IMR-90 (cell line): ENCODE data around the gene PHC3. TPM values are rescaled to one million over a fixed set of nuclear protein-coding genes. Genes with fewer than 3 reads are reported as not detected.

Experiments used
- ATAC-seq: fragments of 200-7000 bp; cut with Tn5 transposase; 2 replicates; pipeline ENCODE4 v1.9.1; 2020; ENCODE audit warnings: low read depth, mild to moderate bottlenecking, moderate library complexity
- BruUV-seq: library from RNA; stranded (reverse); fragments of 400-500 nt; replicated peaks from 2 replicates; lab custom pipeline; 2021; lab: Mats Ljungman, UMichigan
- CTCF ChIA-PET: fragments of 300-600 bp; formaldehyde crosslinking; extraction: SDS; loops from one replicate; lab custom pipeline; 2021; ENCODE audit warnings: antibody characterized with exemption; lab: Yijun Ruan, JAX
- POLR2A ChIA-PET: fragments of 300-600 bp; sonication (Branson Sonifier 250); formaldehyde crosslinking; loops from one replicate; lab custom pipeline; 2022; ENCODE audit warnings: antibody characterized with exemption; ENCODE audit not compliant: unreplicated experiment; lab: Charles Lee
- DNase-seq: peaks from one replicate; pipeline ENCODE4 v3.0.0; 2013
- H2AFZ ChIP-seq: replicated peaks from 2 replicates; pipeline ENCODE3; 2013; ENCODE audit warnings: low read length, mild to moderate bottlenecking; ENCODE audit not compliant: poor library complexity
- H2AK5ac ChIP-seq: 2 replicates; pipeline ENCODE4 v1.6.1; 2013; ENCODE audit warnings: low read depth, low read length, inconsistent platforms
- H2AK9ac ChIP-seq: replicated peaks from 2 replicates; pipeline ENCODE3; 2013; ENCODE audit warnings: mild to moderate bottlenecking, low read depth, low read length, moderate library complexity; ENCODE audit not compliant: poor library complexity
- H2BK120ac ChIP-seq: 2 replicates; pipeline ENCODE4 v1.6.1; 2013; ENCODE audit warnings: low read depth, low read length, inconsistent platforms
- H2BK15ac ChIP-seq: 3 replicates; pipeline ENCODE4 v1.6.1; 2013; ENCODE audit warnings: low read depth, low read length, inconsistent platforms
- H2BK20ac ChIP-seq: 2 replicates; pipeline ENCODE4 v1.6.1; 2013; ENCODE audit warnings: low read depth, mild to moderate bottlenecking, inconsistent platforms, low read length, moderate library complexity
- H2BK5ac ChIP-seq: 2 replicates; pipeline ENCODE4 v1.6.1; 2013; ENCODE audit warnings: mild to moderate bottlenecking, low read depth, low read length, inconsistent platforms; ENCODE audit not compliant: poor library complexity, severe bottlenecking
- H3K14ac ChIP-seq: replicated peaks from 2 replicates; pipeline ENCODE4 v1.6.1; 2013; ENCODE audit warnings: low read depth, low read length, inconsistent platforms
- H3K18ac ChIP-seq: 2 replicates; pipeline ENCODE4 v1.6.1; 2013; ENCODE audit warnings: low read depth, low read length, control low read depth
- H3K23ac ChIP-seq: 2 replicates; pipeline ENCODE4 v1.6.1; 2013; ENCODE audit warnings: low read depth, low read length, inconsistent platforms
- H3K27ac ChIP-seq: 2 replicates; pipeline ENCODE4 v1.5.1; 2013; ENCODE audit warnings: mild to moderate bottlenecking, control low read depth, low read length; ENCODE audit not compliant: insufficient read depth
- H3K27me3 ChIP-seq: 2 replicates; pipeline ENCODE4 v1.6.1; 2013; ENCODE audit warnings: low read length; ENCODE audit not compliant: control insufficient read depth, insufficient read depth
- H3K36me3 ChIP-seq: 2 replicates; pipeline ENCODE4 v1.6.1; 2013; ENCODE audit warnings: low read length, mixed read lengths; ENCODE audit not compliant: control insufficient read depth, insufficient read depth
- H3K4ac ChIP-seq: 2 replicates; pipeline ENCODE4 v1.6.1; 2013; ENCODE audit warnings: low read depth, low read length, inconsistent platforms
- H3K4me1 ChIP-seq: 2 replicates; pipeline ENCODE4 v1.6.1; 2013; ENCODE audit warnings: low read length, mixed read lengths; ENCODE audit not compliant: control insufficient read depth, insufficient read depth
- H3K4me2 ChIP-seq: 2 replicates; pipeline ENCODE4 v1.6.1; 2013; ENCODE audit warnings: low read depth, mild to moderate bottlenecking, control low read depth, low read length, moderate library complexity
- H3K4me3 ChIP-seq: 2 replicates; pipeline ENCODE4 v1.5.1; 2013; ENCODE audit warnings: low read depth, mild to moderate bottlenecking, control low read depth, low read length, moderate library complexity; ENCODE audit not compliant: insufficient read depth
- H3K56ac ChIP-seq: 2 replicates; pipeline ENCODE4 v1.6.1; 2013; ENCODE audit warnings: low read length, inconsistent platforms; ENCODE audit not compliant: insufficient read depth; ENCODE audit errors: extremely low read depth
- H3K79me1 ChIP-seq, 2 experiments: 2 replicates each; pipeline ENCODE4 v1.6.1; 2013; ENCODE audit warnings: low read length in 2 of 2, inconsistent platforms in 1 of 2, low read depth in 1 of 2
- H3K9ac ChIP-seq: 2 replicates; pipeline ENCODE4 v1.6.1; 2013; ENCODE audit warnings: low read depth, low read length, control low read depth
- H3K9me1 ChIP-seq: 2 replicates; pipeline ENCODE4 v1.6.1; 2013; ENCODE audit warnings: low read length, inconsistent platforms; ENCODE audit not compliant: insufficient read depth
- H3K9me3 ChIP-seq: 2 replicates; pipeline ENCODE4 v1.6.1; 2013; ENCODE audit warnings: low read length; ENCODE audit not compliant: control insufficient read depth, insufficient read depth
- H4K20me1 ChIP-seq: 2 replicates; pipeline ENCODE4 v1.6.1; 2013; ENCODE audit warnings: low read length, inconsistent platforms; ENCODE audit not compliant: insufficient read depth
- H4K5ac ChIP-seq: 2 replicates; pipeline ENCODE4 v1.6.1; 2013; ENCODE audit warnings: mild to moderate bottlenecking, low read depth, low read length, control low read depth
- H4K8ac ChIP-seq, 2 experiments: 2 replicates each; pipeline ENCODE4 v1.6.1; 2013; ENCODE audit warnings: low read depth in 2 of 2, low read length in 2 of 2, control low read depth in 1 of 2, inconsistent platforms in 1 of 2
- H4K91ac ChIP-seq: 2 replicates; pipeline ENCODE4 v1.6.1; 2013; ENCODE audit warnings: low read depth, low read length, inconsistent platforms; ENCODE audit not compliant: insufficient read depth
- CEBPB ChIP-seq: IDR thresholded peaks from 2 replicates; pipeline ENCODE4 v1.6.1; 2012; ENCODE audit warnings: low read depth, low read length, improper control_type of control experiment
- FOS ChIP-seq: fragments of 150-350 bp; IDR thresholded peaks from 2 replicates; pipeline ENCODE4 v1.6.1; 2016; ENCODE audit warnings: low read depth, low read length
- POLR2A ChIP-seq: IDR thresholded peaks from 2 replicates; pipeline ENCODE4 v1.6.1; 2012; ENCODE audit warnings: mild to moderate bottlenecking, low read depth, low read length
- RFX5 ChIP-seq: IDR thresholded peaks from 2 replicates; pipeline ENCODE4 v1.8.0; 2012; ENCODE audit warnings: low read depth, mild to moderate bottlenecking, low read length, moderate library complexity
- USF2 ChIP-seq: fragments of 150-350 bp; IDR thresholded peaks from 2 replicates; pipeline ENCODE4 v1.6.1; 2017; ENCODE audit warnings: mild to moderate bottlenecking, antibody characterized with exemption, low read length, low read depth
- WGBS, 2 experiments: methylation state at CpG; one replicate each; pipeline versions ENCODE4 v1.1.5 to v1.1.7; 2013; ENCODE audit warnings: missing lambda C conversion rate in 2 of 2; ENCODE audit not compliant: insufficient read length in 1 of 2; ENCODE audit errors: extremely low coverage in 2 of 2; 5-methylcytosine and 5-hydroxymethylcytosine counted together
- dilution Hi-C: fragments of 300-500 bp; cut with HindIII; formaldehyde crosslinking; loops from one replicate; pipeline ENCODE4 v1.14.3; 2018; ENCODE audit warnings: low sequenced_read_pairs; ENCODE audit not compliant: unreplicated experiment
- in situ Hi-C: fragments of 300-500 bp; cut with MboI; formaldehyde crosslinking; loops from 3 replicates; pipeline ENCODE4 v1.14.3; 2019; ENCODE audit warnings: low sequenced_read_pairs, inconsistent platforms, mixed read lengths
- intact Hi-C: fragments of 100-400 bp; cut with micrococcal nuclease; formaldehyde crosslinking; loops from 2 replicates; pipeline ENCODE4 v1.10.0; 2022
- polyA plus RNA-seq, 3 experiments: library from polyadenylated mRNA; depleted of rRNA; stranded (reverse); fragments of >200 nt; gene quantifications; 2 replicates each; pipeline ENCODE4 v1.2.3, GENCODE V29; 2012; ENCODE audit warnings: low replicate concordance in 1 of 3
- total RNA-seq: library from RNA; depleted of rRNA; stranded (reverse); fragments of >200 nt; gene quantifications from 2 replicates; pipeline ENCODE4 v1.2.3, GENCODE V29; 2012

PHC3 gene
- total and polyA plus RNA-seq, 2 of the 4 experiments (the other 2 are of a cell fraction), result 18.3 to 26.3 TPM

GRCh38 chr3:170171563-170171962 lies 10.0 kb downstream of the PHC3 start:
- Histone ChIP-seq H2AFZ (no peak overlapping the region), H3K14ac (no peak overlapping the region), H3K18ac (no peak overlapping the region), H3K27me3 (no peaks in the 10 kb centered on the region), H3K79me1 (peaks cover 17 to 26% of the 10 kb centered on the region in 2 experiments), H3K23ac (peak overlapping the region; percentile 42; the same call in 1 of the 2 replicates), H3K36me3 (peaks cover 49% of the 10 kb centered on the region), H4K91ac (no peak overlapping the region), H4K5ac (no peak overlapping the region), H2BK15ac (no peak overlapping the region), H4K20me1 (peaks cover 14% of the 10 kb centered on the region; the same call in 1 of the 2 replicates), H3K56ac (no peak overlapping the region), H3K9me1 (no peaks in the 10 kb centered on the region), H2BK120ac (no peak overlapping the region), H3K4ac (no peak overlapping the region), H3K9ac (no peak overlapping the region), H3K27ac (no peak overlapping the region), H2AK9ac (no peak overlapping the region), H2BK5ac (no peak overlapping the region), H3K4me2 (no peak overlapping the region), H3K4me1 (no peaks in the 10 kb centered on the region), H3K4me3 (no peak overlapping the region), H3K9me3 (no peaks in the 10 kb centered on the region), H2AK5ac (no peak overlapping the region), H4K8ac (peak overlapping the region in 1 of 2 experiments; percentile 4; a peak in 1 of 4 replicates), H2BK20ac (no peak overlapping the region)
- in situ Hi-C loops (no loop called here), dilution Hi-C loops (no loop called here), intact Hi-C loops (loop anchor here (5.0 kb wide), 1 partner anchor 59 kb away; no protein-coding TSS in a partner anchor)
- WGBS, 2 experiments, result no CpG with 5 or more reads among the region's 1 CpG
- TF ChIP-seq CEBPB (no peak), RFX5 (no peak), POLR2A (no peak), FOS (no peak), USF2 (no peak)
- ATAC-seq (no peak), DNase-seq (no peak)
- POLR2A ChIA-PET, result interaction anchor here (0.5 to 1.0 kb wide), 2 partner anchors 10 to 185 kb away, joined by 3 to 4 read pairs; partner anchors contain the start of gene PHC3
- BruUV-seq, result no TSS peak
- CTCF ChIA-PET, result interaction anchor here (0.6 kb wide), 1 partner anchor 54 kb away, joined by 3 read pairs; no protein-coding TSS in a partner anchor
